NCI-H128 (cell line): ENCODE measurements around the gene MESD.

Experiments used
- DNase-seq: peaks from one replicate; lab custom pipeline; 2025; ENCODE audit not compliant: unreplicated experiment; lab: John Stamatoyannopoulos, UW

The MESD gene

DNA sequence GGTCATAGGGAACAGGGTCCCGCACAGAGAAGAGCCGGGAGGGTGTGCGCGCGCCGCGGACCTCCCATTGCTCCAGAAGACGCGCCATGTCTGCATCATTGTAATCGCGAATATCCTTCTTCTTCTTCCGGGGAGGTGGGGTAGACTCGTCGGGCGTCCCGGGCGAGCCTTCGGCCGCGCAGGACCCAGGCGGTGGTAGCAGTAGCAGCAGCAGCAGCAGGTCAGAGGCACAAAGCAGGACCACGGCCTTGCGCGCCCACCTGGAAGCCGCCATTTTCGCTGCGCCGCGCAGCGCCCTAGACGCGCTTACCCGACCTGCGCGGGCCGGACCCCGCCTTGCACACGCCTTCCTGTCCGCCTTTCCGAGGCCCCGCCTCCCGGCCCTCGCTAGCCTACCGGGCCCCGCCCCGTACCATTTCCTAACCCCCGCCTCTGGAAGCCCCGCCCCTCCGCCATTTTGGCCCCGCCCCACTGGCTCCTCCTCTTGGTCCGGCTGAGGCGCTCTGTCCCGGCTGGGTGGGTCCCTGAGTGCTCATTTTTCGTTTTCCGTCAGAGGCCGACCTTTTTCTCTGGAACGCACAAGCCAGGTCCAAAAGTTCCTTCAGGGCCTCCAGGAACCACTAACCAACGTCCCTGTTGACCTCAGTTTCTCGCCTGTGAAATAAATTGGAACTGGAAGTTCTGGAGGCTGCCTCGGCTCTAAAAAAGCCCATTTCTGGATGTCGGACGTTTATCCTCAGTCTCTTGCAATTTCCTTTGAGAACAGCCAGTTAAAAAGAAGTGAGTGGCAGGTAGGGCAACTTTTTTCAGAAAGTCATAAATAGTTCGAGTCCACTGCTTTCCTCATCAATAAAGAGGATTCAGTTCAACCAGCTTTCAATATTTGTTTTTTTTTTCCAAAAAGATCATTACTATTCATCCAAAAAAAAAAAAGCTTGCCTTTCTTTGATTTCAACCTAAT is at the start of gene MESD:
Gene MESD, minus strand, starts transcription at position 302 of the 961 bp plus-strand sequence. Its CDS starts 28 bp downstream, at position 274.
- peak; percentile 74 for DNase-seq

DNA sequence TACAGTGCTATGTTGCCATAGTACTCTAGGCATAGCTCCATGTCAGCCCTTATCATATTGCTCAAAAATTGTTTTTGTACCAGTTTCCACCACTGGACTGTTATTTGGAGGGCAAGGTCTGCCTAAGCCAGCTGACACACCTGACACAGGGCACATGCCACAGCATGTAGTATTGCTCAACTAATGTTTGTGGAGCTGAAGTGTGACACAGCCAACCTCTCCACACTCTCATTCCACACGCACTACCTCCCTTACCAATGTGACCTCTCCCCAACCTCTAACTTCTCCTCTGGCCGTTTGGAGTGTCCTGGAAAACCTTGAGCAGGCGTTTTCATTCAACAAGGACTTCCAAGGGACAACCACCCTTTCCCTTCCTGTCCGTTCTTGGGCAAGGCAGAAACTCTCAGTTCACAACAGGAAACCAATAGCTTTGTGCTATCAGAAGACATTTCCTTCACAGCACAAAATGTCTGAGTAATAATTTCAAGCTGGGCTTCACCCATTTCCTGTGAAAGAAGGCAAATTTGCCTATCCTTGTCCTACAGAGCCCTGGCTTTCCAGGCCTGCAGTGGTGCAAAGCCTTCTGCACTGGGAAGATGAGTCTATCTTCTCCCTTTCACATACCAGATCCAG is 49.5 kb upstream of the MESD start:
- DNase-seq: no peak

DNA sequence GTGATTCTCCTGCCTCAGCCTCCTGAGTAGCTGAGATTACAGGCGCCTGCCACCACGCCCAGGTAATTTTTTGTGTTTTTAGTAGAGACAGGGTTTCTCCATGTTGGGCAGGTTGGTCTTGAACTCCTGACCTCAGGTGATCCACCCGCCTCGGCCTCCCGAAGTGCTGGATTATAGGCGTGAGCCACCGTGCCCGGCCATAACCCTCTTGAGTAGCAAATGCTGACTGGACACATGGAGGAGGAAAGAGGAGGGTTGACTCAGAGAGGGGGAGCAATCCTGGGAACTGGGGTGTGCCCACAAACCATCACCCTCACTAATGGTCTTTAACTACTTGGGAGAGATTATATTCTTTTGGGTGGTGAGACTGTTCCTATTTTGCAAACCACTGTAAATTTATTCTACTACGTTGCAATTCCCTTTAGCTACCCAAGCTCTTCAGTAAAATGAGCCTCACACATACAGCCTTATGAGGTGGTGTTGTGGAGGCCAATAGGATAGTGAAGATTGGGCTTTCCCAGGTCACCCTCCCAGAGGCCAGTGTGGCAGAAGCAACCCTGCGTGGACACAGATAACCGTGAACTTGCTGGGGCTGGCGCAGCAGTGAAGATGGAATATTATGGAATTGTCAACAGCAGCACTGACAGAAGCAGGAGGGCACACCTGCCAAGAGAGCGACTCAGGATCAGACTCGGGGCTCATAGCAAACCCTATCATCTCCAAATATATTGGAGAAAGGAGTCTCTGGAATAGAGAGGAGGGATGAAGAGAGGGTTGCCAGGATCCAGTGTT is 48.5 kb upstream of the MESD start:
- no peak for DNase-seq

DNA sequence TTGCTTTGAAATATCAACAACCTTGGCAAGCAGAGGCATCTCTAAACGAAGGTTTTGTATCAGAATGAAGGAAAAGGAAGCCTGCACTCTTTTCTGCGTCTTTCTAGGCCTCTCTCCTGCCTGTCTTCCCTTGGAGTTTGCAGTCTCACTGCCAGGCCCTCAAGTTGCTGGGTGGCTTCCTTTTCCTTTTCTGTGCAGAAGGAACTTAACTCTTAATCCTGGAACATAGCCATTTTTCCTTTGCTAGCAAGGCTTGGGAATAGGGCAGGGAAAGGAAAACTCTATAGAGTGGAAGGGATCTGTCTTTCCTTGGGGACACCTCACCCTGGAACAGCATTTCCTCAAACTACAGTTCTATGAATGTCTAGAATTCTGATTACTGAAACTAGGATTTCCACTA is 43.9 kb upstream of the MESD start:
- DNase-seq: no peak

DNA sequence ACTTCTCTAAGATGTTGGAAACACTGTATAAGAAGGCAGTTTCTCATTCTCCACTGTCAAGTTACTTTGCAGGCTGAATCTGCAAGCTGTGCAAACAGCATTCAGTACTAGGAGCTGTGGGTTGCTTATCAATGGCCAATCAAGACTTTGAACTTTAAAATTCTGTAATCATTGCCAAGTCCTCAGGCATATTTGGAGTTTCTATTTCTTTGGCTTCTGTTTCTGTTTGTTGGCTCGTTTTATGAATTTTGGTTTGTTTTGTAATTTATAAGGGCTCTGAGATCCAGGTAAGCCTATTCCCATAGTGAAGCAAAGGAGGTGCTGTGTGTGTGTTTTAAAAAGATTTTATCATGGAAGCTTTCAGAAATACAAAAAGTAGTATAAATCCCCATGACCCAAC is 43.2 kb upstream of the MESD start:
- DNase-seq: no peak

DNA sequence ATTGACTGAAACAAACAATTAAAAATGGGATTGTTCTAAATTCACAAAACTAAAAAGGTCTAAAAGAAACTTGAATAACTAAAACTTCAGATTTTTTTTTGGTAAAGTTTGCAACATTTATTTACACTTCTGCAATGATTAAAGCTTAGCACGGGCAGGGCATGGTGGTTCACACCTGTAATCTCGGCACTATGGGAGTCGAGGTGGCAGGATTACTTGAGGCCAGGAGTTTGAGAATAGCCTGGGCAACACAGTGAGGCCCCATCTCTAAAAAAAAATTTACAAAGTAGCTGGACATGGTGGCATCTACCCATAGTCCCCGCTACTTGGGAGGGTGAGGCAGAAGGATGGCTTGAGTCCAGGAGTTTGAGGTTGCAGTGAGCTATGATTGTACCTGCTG is 42.7 kb upstream of the MESD start:
- DNase-seq: no peak

DNA sequence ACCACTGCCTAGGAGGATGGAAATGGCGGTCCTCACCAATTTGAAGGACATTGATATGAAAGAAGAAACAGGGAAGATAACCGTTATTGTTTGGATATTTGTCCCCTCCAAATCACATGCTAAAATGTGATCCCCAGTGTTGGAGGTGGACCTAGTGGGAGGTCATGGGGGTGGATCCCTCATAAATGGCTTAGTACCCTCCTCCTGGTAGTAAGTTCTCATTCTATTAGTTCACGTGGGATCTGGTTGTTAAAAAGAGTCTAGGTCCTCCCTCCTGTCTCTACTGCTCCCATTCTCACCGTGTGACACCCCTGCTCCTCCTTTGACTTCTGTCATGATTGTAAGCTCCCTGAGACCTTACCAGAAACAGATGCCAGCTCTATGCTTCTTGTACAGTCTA is 41.6 kb upstream of the MESD start:
- no peak for DNase-seq

DNA sequence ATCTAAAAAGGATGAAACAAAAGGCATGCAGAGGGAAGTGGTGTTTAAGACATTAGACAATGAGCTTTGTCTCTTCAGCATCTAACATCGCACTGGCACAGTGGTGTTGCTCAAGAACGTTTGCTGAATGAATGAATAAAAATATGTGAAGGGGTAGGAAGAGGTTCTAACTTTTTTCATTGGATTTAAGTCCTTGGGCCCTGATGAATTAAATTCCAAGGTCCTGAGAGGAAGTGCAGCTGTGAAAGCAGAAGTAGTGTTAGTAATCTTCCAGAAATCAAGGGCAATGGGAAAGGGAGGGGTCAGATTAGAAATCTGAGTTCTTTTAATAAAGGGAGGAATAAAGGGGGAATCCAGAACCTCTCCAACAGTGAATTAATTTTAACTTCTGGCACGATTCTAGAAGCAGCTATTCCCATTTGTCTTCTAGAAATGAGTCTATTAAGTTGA is 40.7 kb upstream of the MESD start:
- DNase-seq: no peak

DNA sequence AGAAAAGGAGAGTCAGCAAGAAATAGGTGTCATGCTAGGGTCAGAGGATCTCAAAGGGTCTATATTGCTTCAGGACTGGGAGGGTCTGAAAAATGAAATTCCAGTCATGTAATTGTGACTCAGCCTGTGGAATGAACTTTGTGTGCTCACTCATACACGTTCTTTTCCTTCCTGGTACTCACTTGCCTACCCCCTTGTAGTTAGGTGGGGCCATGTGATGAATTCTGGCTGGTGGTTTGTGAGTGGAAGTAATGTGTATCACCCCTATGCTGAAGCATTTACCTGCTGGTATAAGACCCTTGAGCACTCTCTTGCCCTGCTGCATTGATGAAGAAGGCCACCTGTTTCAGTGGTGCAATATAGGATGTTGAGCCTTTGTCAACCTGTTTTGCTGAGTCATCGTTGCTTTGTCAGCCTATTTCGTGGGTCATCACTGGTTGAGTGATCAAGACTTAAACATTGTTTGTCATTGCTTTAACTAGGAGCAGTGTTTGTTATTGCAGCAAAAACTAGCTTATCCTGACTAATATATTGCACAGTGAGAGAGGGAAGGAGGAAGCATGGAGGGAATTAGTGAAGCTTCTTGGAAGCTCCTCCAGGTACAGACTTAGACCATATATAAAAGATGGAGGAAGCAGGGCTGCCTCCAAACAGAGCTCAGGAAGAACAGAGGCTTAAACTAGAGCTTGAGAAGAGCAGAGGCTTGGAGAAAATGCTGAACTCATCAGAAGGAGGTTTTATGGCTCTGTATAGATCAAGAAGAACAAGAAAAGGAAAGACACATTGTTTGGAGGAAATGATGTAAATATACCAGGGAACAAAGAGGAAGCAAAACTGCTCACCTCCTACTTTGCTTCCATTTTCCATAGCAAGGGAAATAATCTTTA is 40.0 kb upstream of the MESD start:
- DNase-seq: no peak

DNA sequence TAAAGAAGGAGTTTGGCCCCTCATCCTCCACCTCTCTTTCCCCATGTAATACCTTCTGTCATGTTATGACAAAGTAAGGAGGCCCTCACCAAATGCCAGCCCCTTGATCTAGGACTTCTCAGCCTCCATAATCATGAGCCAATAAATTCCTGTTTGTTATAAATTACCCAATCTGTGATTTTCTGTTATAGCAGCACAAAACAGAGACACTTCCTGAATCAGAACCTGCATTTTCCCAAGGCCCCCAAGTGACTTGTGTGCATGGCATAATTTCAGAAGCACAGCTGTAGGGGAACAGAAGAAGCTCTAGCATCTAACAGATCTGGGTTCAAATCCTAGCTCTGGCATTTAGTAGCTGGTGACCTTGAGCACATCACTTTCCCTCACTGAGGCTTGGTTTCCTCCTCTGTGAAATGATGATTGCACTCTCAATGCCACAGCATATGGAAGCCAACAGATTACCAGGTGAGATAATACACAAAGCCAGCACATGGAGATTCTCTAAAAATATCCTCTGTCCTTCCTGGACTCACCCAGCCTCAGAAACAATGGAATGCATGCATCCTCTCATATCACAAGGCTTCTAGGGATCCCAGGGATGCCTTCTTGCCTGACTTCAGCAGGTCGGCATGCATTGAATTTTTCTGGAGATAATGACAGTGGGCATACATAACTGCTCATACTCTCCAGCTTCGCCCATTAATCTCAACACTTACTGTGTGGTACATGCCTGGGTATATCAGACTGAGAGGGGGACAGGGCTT is 37.4 kb upstream of the MESD start:
- DNase-seq: no peak

DNA sequence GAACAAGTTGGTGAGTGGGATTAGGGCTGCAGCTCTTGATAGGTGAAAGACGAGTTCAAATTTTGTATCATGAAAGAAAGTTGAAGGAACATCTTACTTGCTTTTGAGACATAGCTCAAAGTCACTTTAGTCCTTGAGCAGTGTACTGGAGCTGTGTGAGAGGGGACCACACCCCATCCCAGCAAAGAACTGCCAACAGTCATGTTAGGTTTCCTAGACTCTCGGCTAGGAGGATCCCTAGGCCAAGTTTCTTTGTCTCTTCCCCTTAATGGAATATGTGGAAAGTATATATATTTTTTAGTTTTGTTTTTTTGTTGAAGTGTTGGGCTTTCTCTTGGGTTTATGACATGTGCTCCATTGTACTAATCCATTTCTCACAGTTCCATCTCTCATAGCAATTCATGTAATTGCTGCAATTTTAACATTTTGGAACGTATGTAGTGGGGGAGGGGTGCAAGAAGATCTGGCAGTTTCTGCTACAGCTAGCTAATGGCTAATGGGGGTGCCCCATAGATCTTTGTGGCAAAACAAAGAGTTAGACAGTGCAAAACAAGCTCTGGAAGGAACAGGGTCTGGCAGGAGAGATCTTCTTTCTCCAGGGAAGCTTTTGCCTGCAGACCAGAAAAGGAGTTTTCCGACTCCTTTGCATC is 36.2 kb upstream of the MESD start:
- no peak for DNase-seq

DNA sequence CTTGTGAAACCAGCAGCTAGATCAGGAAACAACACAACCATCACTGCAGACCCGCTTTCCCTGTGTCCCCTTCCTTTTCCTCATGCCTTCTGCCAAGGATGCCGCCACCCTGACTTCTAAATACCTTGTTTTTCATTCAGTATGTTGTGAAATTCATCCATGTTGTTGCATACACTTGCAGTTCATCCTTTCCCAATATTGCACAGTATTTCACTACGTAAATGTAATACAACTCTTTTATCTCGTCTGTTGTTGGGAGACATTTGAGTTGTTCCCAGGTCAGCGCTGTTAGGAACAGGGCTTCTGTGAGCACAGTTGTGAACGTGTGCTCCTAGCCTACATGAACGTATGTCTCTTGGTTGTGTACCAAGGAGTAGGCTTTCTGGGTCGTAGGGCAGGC is 35.3 kb upstream of the MESD start:
- DNase-seq: no peak

DNA sequence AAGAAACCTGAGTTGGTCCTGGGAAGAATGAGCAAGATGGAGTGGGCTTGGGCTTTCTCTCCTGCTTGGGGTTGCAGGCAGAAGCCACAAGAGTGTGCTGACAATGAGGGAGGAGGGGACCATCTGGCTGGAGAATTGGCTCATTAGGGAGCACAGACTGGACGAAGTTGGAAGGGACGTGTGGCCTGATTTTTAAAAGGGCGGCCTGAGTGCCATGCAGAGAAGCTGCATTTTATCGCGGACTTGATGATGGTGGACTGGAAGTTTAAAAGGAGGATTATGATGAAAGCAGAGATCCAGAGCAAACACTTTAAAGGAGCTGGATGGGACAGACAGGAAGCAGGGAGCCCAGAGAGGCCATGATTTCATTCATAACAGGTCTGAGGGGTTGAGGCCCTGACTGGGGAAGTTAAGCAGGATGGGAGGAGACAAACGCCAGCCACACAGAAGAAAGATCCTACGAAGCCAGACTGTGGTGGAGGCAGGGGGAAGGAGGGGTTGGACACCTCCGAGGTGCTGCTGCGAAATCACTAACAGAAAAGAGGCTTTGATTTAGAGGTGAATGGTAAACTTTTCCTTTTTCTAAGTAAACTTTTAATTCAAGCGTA is 34.8 kb upstream of the MESD start:
- DNase-seq: no peak

DNA sequence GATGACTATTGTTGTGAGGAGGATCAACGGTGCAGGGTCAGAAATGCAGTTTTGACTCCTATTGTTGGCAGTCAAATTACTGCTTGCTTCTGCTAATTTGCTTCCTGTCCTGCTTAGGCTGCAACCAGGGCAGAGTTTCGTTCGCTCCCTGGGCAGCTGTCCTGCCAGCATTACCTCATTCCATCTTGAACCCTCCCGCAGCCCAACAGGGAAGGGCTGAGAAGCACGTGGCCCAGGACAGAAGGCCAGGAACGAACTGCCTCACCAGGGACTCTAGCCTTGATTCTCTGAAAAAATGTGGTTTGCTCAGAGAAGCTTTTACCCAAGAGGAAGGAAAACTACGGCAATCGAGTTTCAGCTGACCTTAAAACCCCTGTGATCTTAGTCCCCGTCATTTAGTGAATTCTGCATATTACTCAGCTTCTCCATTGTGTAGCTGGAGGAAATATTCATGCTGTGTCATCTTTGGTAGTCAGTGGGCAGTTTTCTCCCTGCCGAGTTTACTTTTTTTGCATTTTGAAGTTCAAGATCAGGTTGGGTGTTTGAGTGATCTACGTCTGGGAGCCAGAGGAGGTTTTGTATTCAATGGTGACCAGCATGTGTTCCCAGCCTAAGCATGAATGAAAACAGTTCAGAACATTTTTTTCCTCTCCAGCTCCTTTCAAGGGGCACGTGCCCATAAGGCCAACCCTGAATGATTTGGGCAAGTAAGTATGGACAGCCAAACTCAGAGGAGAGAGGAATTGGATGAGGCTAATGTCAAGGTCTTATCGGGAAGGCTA is 34.1 kb upstream of the MESD start:
- no peak for DNase-seq

DNA sequence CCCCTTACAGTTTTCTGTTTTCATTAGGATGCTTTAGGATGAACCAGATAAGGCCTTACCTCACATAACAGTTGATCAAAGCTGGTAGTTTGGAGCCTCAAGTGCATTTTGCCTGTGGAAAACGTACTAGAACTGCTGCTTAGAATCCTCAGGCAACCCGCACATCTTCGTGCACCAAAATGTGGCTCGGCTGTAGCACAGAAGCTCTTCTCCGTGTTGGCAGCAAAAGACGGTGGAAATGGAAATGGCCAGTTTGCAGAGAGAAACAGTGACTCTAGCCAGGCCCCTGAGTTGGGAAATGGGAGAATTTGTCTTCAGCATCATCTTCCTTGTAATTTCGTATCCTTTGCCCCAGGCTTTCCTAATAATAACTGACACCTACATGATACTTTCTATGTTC is 31.7 kb upstream of the MESD start:
- no peak for DNase-seq

DNA sequence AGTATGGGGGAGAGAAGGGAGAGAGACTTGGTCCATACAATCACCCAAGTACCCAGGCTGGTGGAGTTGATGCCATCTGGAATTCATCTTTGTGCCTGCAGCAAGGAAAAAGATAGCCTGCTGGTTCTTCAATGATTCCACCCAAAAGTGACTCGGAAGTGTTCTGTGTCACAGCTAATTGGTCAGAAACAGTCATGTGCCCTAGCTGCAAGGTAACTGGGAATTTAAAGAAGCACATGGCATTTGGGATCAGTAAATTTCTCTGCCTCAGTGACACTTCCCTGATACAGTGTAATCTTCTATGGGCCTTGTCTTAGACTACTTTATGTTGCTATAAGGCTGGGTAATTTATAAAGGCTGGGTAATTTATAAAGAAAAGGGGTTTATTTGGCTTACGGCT is 28.6 kb upstream of the MESD start:
- no peak for DNase-seq

DNA sequence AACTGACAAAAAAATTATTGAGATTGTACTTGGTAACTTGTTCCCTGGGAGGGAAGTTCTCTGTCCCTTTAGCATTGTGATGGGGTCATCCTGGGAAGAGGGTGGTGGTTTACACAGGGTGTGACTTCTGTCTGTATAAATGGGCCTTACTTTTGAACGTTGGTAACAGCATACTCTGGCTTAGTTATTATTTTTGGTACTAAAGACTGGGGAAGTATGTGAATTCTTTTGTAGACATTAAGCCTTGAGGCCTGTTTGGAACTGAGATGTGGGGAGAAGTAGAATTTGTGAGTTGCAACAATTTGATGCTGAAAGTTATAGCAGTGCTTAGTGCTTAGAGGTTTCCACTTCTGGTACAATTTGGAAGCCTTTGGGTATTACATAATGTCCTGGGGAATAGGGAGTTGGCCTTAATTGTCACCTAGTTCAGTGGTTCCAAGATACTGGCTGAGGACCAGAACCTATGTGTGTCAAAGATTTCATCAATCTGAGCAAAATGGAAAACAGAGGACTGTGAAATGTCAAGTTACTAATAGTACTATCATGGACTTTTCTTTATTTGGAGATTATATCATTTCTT is 27.0 kb upstream of the MESD start:
- no peak for DNase-seq
